Esophagus squamous epithelium (tissue), 5 donors: ENCODE results near the gene MS4A7. TPM values are rescaled to one million over a fixed set of nuclear protein-coding genes. Genes with fewer than 3 reads are reported as not detected.

ENCODE experiments used
- DNase-seq: peaks from one replicate; lab custom pipeline; 2025; lab: John Stamatoyannopoulos, UW
- H3K27ac ChIP-seq, 4 donors: fragments of 200-600 bp; sonication (generic); one replicate each; pipeline ENCODE4 v1.5.1; 2016 to 2019; ENCODE audit warnings: mild to moderate bottlenecking in 1 of 4
- H3K27me3 ChIP-seq, 4 donors: fragments of 200-600 bp; sonication (generic); 1 replicate in 3 of 4; 2 replicates in 1 of 4; pipeline versions ENCODE4 v1.5.1 to v1.6.0; 2017 to 2021; ENCODE audit warnings: antibody characterized with exemption in 1 of 4
- H3K36me3 ChIP-seq, 3 donors: fragments of 200-600 bp; sonication (generic); one replicate each; pipeline ENCODE4 v1.5.1; 2016 to 2019
- H3K4me1 ChIP-seq, 3 donors: fragments of 200-600 bp; sonication (generic); one replicate each; pipeline ENCODE4 v1.5.1; 2017 to 2019
- H3K4me3 ChIP-seq, 4 donors: fragments of 200-600 bp; sonication (generic); 1 replicate in 3 of 4; 2 replicates in 1 of 4; pipeline ENCODE4 v1.5.1; 2016 to 2019; ENCODE audit warnings: mild to moderate bottlenecking in 2 of 4, moderate library complexity in 1 of 4
- H3K9me3 ChIP-seq, 3 donors: fragments of 200-600 bp; sonication (generic); one replicate each; pipeline ENCODE4 v1.5.1; 2016 to 2019
- POLR2A ChIP-seq, 4 donors: fragments of 450-650 bp; IDR thresholded peaks; one replicate each; pipeline ENCODE4 v1.6.1; 2017; ENCODE audit warnings: antibody characterized with exemption in 4 of 4, mild to moderate bottlenecking in 4 of 4, moderate library complexity in 3 of 4
- WGBS, 2 donors: methylation state at CpG; one replicate each; pipeline ENCODE4 v1.1.5; 2018; 5-methylcytosine and 5-hydroxymethylcytosine counted together
- intact Hi-C: fragments of 100-400 bp; cut with DNase I; formaldehyde crosslinking; loops from one replicate; pipeline ENCODE4 v1.15.0; 2022
- total RNA-seq, 4 donors: library from RNA; depleted of rRNA; stranded (reverse); fragments of >200 nt; gene quantifications; one replicate each; pipeline ENCODE4 v1.1.0, GENCODE V29; 2016
- TF ChIP-seq, protein P1 (sequence below), 6 experiments: fragments of 450-650 bp in 4 of 6; fragments of 200-600 bp in 2 of 6; sonication (generic) in 2 of 6; IDR thresholded peaks; one replicate each; pipeline ENCODE4 v1.5.1; 2016 to 2019; ENCODE audit warnings: antibody characterized with exemption in 6 of 6, mild to moderate bottlenecking in 4 of 6, moderate library complexity in 4 of 6
- donor health status: DM: yes; HTN: yes; CAD: no.

The MS4A7 gene
- total RNA-seq, 4 donors from 2014 or later, result 3.8 to 23.5 (median 10.3) TPM

DNA sequence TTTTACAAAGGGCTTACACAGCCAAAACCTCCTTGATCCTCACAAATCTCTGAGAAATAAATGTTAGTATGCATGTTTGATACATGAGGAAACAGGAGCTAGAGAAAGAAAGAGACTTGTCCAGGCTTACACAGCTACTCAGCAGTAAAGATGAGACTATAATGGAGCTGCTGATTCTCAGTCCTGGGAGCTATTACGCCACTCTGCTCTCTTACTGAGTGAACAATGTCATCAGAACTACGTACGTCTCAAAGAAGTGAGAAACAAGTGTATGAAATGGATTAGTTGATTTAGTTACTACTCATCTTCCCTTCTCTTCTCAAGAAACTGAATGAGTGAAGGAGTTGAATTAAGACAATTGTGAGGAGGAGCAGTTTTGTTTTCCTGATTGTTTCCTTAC is 39.0 kb upstream of the MS4A7 start:
- Histone ChIP-seq H3K27me3 (no peaks in the 10 kb centered on the region), H3K4me1 (no peaks in the 10 kb centered on the region), H3K36me3 (no peaks in the 10 kb centered on the region), H3K4me3 (no peak overlapping the region), H3K9me3 (no peaks in the 10 kb centered on the region), H3K27ac (no peak overlapping the region)
- 57 to 60% methylated on average over 3 of the region's 3 CpGs for WGBS, 2 donors
- intact Hi-C loops, result no loop called here
- TF ChIP-seq POLR2A (IDR thresholded peaks at IDR 0.05), result no peak
- TF ChIP-seq, protein P1, sequence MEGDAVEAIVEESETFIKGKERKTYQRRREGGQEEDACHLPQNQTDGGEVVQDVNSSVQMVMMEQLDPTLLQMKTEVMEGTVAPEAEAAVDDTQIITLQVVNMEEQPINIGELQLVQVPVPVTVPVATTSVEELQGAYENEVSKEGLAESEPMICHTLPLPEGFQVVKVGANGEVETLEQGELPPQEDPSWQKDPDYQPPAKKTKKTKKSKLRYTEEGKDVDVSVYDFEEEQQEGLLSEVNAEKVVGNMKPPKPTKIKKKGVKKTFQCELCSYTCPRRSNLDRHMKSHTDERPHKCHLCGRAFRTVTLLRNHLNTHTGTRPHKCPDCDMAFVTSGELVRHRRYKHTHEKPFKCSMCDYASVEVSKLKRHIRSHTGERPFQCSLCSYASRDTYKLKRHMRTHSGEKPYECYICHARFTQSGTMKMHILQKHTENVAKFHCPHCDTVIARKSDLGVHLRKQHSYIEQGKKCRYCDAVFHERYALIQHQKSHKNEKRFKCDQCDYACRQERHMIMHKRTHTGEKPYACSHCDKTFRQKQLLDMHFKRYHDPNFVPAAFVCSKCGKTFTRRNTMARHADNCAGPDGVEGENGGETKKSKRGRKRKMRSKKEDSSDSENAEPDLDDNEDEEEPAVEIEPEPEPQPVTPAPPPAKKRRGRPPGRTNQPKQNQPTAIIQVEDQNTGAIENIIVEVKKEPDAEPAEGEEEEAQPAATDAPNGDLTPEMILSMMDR (IDR thresholded peaks at IDR 0.05), result no peak
- DNase-seq, result no peak

- no peak overlapping the region for H3K4me3 ChIP-seq
- no peaks in the 10 kb centered on the region for H3K36me3 ChIP-seq
- H3K27ac ChIP-seq, result no peak overlapping the region
- H3K4me1 ChIP-seq, result no peaks in the 10 kb centered on the region
- 71 to 74% methylated on average over 10 of the region's 10 CpGs for WGBS, 2 donors
- no peak for DNase-seq
- no peaks in the 10 kb centered on the region for H3K9me3 ChIP-seq
- H3K27me3 ChIP-seq, result no peaks in the 10 kb centered on the region
- TF ChIP-seq, protein P1 (IDR thresholded peaks at IDR 0.05), result peak in 4 of 6 experiments; percentile 26 to 40 (median 36)
- no peak for TF ChIP-seq POLR2A (IDR thresholded peaks at IDR 0.05)
- intact Hi-C loops, result no loop called here
Observed at GRCh38 chr11:60343094-60343704, 35.1 kb upstream of the MS4A7 start.

DNA sequence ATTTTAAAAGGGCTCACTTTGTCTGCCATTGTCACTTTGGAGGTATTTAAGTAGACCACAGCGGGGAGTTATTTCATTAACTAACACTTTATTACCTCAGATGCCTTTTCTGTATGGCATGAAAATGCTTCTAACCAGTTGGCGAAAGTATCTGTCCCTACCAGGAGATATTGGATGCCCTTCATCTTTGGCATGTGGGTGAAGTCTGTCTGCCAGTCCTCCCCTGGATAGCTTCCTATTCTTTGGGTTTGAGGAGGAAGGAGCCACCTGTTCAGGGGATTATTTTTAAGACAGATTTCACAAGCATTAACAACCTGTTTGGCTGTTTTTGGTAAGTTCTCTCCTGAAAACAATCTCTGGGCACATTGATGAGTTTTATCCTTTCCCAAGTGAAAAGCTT is 34.2 kb upstream of the MS4A7 start:
- WGBS, 2 donors, result 80 to 85% methylated on average over 2 of the region's 2 CpGs
- intact Hi-C loops, result no loop called here
- no peaks in the 10 kb centered on the region for H3K27me3 ChIP-seq
- no peak for TF ChIP-seq POLR2A (IDR thresholded peaks at IDR 0.05)
- TF ChIP-seq, protein P1 (IDR thresholded peaks at IDR 0.05), result no peak
- H3K27ac ChIP-seq, result no peak overlapping the region
- no peak for DNase-seq
- H3K4me1 ChIP-seq, result no peaks in the 10 kb centered on the region
- no peak overlapping the region for H3K4me3 ChIP-seq
- no peaks in the 10 kb centered on the region for H3K9me3 ChIP-seq
- no peaks in the 10 kb centered on the region for H3K36me3 ChIP-seq

- DNase-seq, result no peak
- intact Hi-C loops, result no loop called here
- Histone ChIP-seq H3K9me3 (no peaks in the 10 kb centered on the region), H3K27ac (no peak overlapping the region), H3K36me3 (no peaks in the 10 kb centered on the region), H3K4me1 (no peaks in the 10 kb centered on the region), H3K4me3 (no peak overlapping the region), H3K27me3 (no peaks in the 10 kb centered on the region)
- TF ChIP-seq POLR2A (IDR thresholded peaks at IDR 0.05), result no peak
- TF ChIP-seq, protein P1 (IDR thresholded peaks at IDR 0.05), result peak in 1 of 6 experiments; percentile 12
Observed at GRCh38 chr11:60345489-60345888, 32.8 kb upstream of the MS4A7 start.

- Histone ChIP-seq H3K4me1 (no peaks in the 10 kb centered on the region), H3K4me3 (no peak overlapping the region), H3K9me3 (no peaks in the 10 kb centered on the region), H3K27me3 (no peaks in the 10 kb centered on the region), H3K36me3 (no peaks in the 10 kb centered on the region), H3K27ac (no peak overlapping the region)
- DNase-seq, result no peak
- intact Hi-C loops, result no loop called here
- 71 to 93% methylated on average over 2 of the region's 2 CpGs for WGBS, 2 donors
- no peak for TF ChIP-seq POLR2A (IDR thresholded peaks at IDR 0.05)
- TF ChIP-seq, protein P1 (IDR thresholded peaks at IDR 0.05), result no peak
Observed at GRCh38 chr11:60347084-60347797, 31.1 kb upstream of the MS4A7 start.
